Cardiac fibroblast (primary cell): ENCODE data around the gene STX10.

Experiments
- DNase-seq, 2 donors: peaks; one replicate each; pipeline versions ENCODE4 v3.0.0 to v3.0.0-alpha.2; 2010; ENCODE audit warnings: low read depth in 2 of 2
- H3K4me3 ChIP-seq, 2 donors: replicated peaks in 1 of 2; 1 replicate in 1 of 2; 2 replicates in 1 of 2; pipeline ENCODE4 v1.5.1; 2011; ENCODE audit warnings: low read depth in 2 of 2, low read length in 2 of 2, mild to moderate bottlenecking in 2 of 2, moderate library complexity in 1 of 2
- CTCF ChIP-seq: IDR thresholded peaks from one replicate; pipeline ENCODE4 v1.5.1; 2011; ENCODE audit warnings: low read depth, mild to moderate bottlenecking, low read length, inconsistent platforms

The STX10 gene

GRCh38 chr19:13120031-13120430, 30.1 kb downstream of the STX10 start:
- TF ChIP-seq CTCF, result no peak
- no peak for DNase-seq
- peak overlapping the region; percentile 21 to 97 for H3K4me3 ChIP-seq

- H3K4me3 ChIP-seq, result peak overlapping the region; percentile 92 to 97
- DNase-seq, result peak in 1 of 2 donors; percentile 43
- TF ChIP-seq CTCF, result no peak
Measured at GRCh38 chr19:13119627-13120026, 30.5 kb downstream of the STX10 start.

- peak overlapping the region; percentile 92 to 97 for H3K4me3 ChIP-seq
- no peak for TF ChIP-seq CTCF
- peak in 1 of 2 donors; percentile 52 for DNase-seq
Measured at GRCh38 chr19:13118424-13119193, 31.6 kb downstream of the STX10 start.

- peak; percentile 89 to 92 for DNase-seq
- no peak for TF ChIP-seq CTCF
- H3K4me3 ChIP-seq, result peak within 1 kb of the TSS; percentile 98 to 99
Measured at GRCh38 chr19:13117772-13118423, 32.3 kb downstream of the STX10 start, which contains the start of gene NACC1. NACC1 (plus strand) TSS chr19:13118264; CDS start chr19:13135208, 16,944 bp downstream.

- no peak for DNase-seq
- no peak for TF ChIP-seq CTCF
- H3K4me3 ChIP-seq, result peak overlapping the region; percentile 98 to 99
Measured at GRCh38 chr19:13117176-13117771, 32.9 kb downstream of the STX10 start.

GRCh38 chr19:13116282-13117175, 33.6 kb downstream of the STX10 start, which contains the start of gene TRMT1:
TRMT1 (minus strand) TSS chr19:13116740; CDS start chr19:13116399, 341 bp downstream.
- H3K4me3 ChIP-seq, result peak within 1 kb of the TSS; percentile 98 to 99
- TF ChIP-seq CTCF, result no peak

More at GRCh38 chr19:13116282-13117175, 33.6 kb downstream of the STX10 start, which contains the start of gene TRMT1:
- DNase-seq, result peak; percentile 94 to 97
